K562 (cell line): ENCODE measurements around the gene CHMP5. TPM values are rescaled to one million over a fixed set of nuclear protein-coding genes. Genes with fewer than 3 reads are reported as not detected.

Experiments used
- ASH1L ChIP-seq: fragments of 450-650 bp; IDR thresholded peaks from 2 replicates; pipeline ENCODE4 v1.6.1; 2018; ENCODE audit warnings: borderline replicate concordance, mild to moderate bottlenecking, low read depth; ENCODE audit not compliant: partially characterized antibody
- CBX3 ChIP-seq, 2 experiments: IDR thresholded peaks; 1 replicate in 1 of 2; 2 replicates in 1 of 2; pipeline ENCODE4 v1.6.1; 2012; ENCODE audit warnings: inconsistent platforms in 2 of 2, low read length in 2 of 2, borderline replicate concordance in 1 of 2, control low read depth in 1 of 2
- DACH1 ChIP-seq: fragments of 450-650 bp; IDR thresholded peaks from 2 replicates; pipeline ENCODE4 v1.6.1; 2018; ENCODE audit not compliant: partially characterized antibody
- DEAF1 ChIP-seq: fragments of 450-650 bp; formaldehyde crosslinking; IDR thresholded peaks from 2 replicates; pipeline ENCODE4 v1.4.0; 2020; ENCODE audit warnings: mild to moderate bottlenecking, moderate library complexity
- E2F3 ChIP-seq: fragments of 250-450 bp; sonication (Bioruptor Pico); IDR thresholded peaks from 2 replicates; pipeline ENCODE4 v1.4.0; 2020; ENCODE audit warnings: mild to moderate bottlenecking
- HLTF ChIP-seq: fragments of 450-650 bp; IDR thresholded peaks from 2 replicates; pipeline ENCODE4 v1.6.1; 2016
- MAFG ChIP-seq: fragments of 450-650 bp; conservative IDR thresholded peaks from 2 replicates; pipeline ENCODE4 v1.6.1; 2016; ENCODE audit warnings: missing genetic modification characterization, missing compliant biosample characterization
- MCM3 ChIP-seq: fragments of 450-650 bp; IDR thresholded peaks from 2 replicates; pipeline ENCODE4 v1.6.1; 2016
- NCOA2 ChIP-seq, 2 experiments: fragments of 450-650 bp; IDR thresholded peaks; 2 replicates each; pipeline ENCODE4 v1.6.1; 2018; ENCODE audit warnings: mild to moderate bottlenecking in 2 of 2, moderate library complexity in 1 of 2; ENCODE audit not compliant: partially characterized antibody in 2 of 2
- RAD51 ChIP-seq: fragments of 450-650 bp; IDR thresholded peaks from 2 replicates; pipeline ENCODE4 v1.7.1; 2016; ENCODE audit warnings: low read depth, mild to moderate bottlenecking, borderline replicate concordance
- RBFOX2 ChIP-seq: fragments of 200-400 bp; formaldehyde crosslinking; IDR thresholded peaks from 2 replicates; pipeline ENCODE4 v1.6.1; 2017; ENCODE audit warnings: low read depth, mild to moderate bottlenecking, low read length, moderate library complexity
- RFX1 ChIP-seq: fragments of 450-650 bp; IDR thresholded peaks from 2 replicates; pipeline ENCODE4 v1.6.1; 2016; ENCODE audit warnings: mild to moderate bottlenecking, moderate library complexity
- THRAP3 ChIP-seq: fragments of 450-650 bp; IDR thresholded peaks from 2 replicates; pipeline ENCODE4 v1.6.1; 2016; ENCODE audit warnings: mild to moderate bottlenecking, inconsistent platforms, borderline replicate concordance
- TSC22D4 ChIP-seq: fragments of 450-650 bp; IDR thresholded peaks from 2 replicates; pipeline ENCODE4 v1.6.1; 2016; ENCODE audit warnings: missing genetic modification characterization, missing biosample characterization, control low read depth
- ZFX ChIP-seq: sonication (generic); formaldehyde crosslinking; IDR thresholded peaks from 2 replicates; pipeline ENCODE4 v1.8.0; 2022; ENCODE audit warnings: mild to moderate bottlenecking, missing genetic modification reagents, moderate library complexity
- polyA plus RNA-seq, 8 experiments: library from polyadenylated mRNA; depleted of rRNA in 4 of 8; stranded (reverse) in 5 of 8; unstranded in 3 of 8; fragments of >200 nt; fragmentation: Nextera tagmentation in 2 of 8; fragmentation: Illumina TruSeq in 1 of 8; extraction: Ambion mirVana in 2 of 8; extraction: Trizol in 1 of 8; gene quantifications; 2 replicates each; pipeline versions ENCODE4 v1.2.1 to v1.2.3, GENCODE V29; 2011 to 2014; ENCODE audit warnings: inconsistent platforms in 1 of 8, missing spikeins in 1 of 8
- total RNA-seq, 7 experiments: library from RNA; depleted of rRNA in 6 of 7; stranded (reverse); fragments of >200 nt in 6 of 7; fragmentation: Illumina TruSeq in 2 of 7; extraction: Trizol in 2 of 7; gene quantifications; 2 replicates each; pipeline versions ENCODE4 v1.2.1 to v1.2.3, GENCODE V29; 2011 to 2021; ENCODE audit warnings: low replicate concordance in 1 of 7
- TF ChIP-seq, protein P1 (sequence below), 2 experiments: fragments of 450-650 bp; formaldehyde crosslinking in 1 of 2; IDR thresholded peaks; 2 replicates each; pipeline versions ENCODE4 v1.4.0 to v1.6.1; 2014 to 2020; ENCODE audit warnings: mild to moderate bottlenecking in 2 of 2, borderline replicate concordance in 1 of 2, low read depth in 1 of 2
- TF ChIP-seq, protein P2 (sequence below): sonication (generic); formaldehyde crosslinking; IDR thresholded peaks from 2 replicates; pipeline ENCODE4 v1.8.0; 2022; ENCODE audit warnings: mild to moderate bottlenecking, missing genetic modification reagents
- TF ChIP-seq, protein P3 (sequence below): fragments of 250-450 bp; sonication (Bioruptor Pico); IDR thresholded peaks from 2 replicates; pipeline ENCODE4 v1.8.0; 2022; ENCODE audit warnings: inconsistent platforms

The CHMP5 gene
- total and polyA plus RNA-seq, 9 of the 15 experiments (the other 6 are each of a cell fraction or from before 2014, with no cell fraction given) = 36.0 to 105 (median 54.9) TPM

GRCh38 chr9:33287087-33287490 lies 22.2 kb downstream of the CHMP5 start (continued):
- TF ChIP-seq, protein P1, sequence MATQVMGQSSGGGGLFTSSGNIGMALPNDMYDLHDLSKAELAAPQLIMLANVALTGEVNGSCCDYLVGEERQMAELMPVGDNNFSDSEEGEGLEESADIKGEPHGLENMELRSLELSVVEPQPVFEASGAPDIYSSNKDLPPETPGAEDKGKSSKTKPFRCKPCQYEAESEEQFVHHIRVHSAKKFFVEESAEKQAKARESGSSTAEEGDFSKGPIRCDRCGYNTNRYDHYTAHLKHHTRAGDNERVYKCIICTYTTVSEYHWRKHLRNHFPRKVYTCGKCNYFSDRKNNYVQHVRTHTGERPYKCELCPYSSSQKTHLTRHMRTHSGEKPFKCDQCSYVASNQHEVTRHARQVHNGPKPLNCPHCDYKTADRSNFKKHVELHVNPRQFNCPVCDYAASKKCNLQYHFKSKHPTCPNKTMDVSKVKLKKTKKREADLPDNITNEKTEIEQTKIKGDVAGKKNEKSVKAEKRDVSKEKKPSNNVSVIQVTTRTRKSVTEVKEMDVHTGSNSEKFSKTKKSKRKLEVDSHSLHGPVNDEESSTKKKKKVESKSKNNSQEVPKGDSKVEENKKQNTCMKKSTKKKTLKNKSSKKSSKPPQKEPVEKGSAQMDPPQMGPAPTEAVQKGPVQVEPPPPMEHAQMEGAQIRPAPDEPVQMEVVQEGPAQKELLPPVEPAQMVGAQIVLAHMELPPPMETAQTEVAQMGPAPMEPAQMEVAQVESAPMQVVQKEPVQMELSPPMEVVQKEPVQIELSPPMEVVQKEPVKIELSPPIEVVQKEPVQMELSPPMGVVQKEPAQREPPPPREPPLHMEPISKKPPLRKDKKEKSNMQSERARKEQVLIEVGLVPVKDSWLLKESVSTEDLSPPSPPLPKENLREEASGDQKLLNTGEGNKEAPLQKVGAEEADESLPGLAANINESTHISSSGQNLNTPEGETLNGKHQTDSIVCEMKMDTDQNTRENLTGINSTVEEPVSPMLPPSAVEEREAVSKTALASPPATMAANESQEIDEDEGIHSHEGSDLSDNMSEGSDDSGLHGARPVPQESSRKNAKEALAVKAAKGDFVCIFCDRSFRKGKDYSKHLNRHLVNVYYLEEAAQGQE (IDR thresholded peaks at IDR 0.05; ENCODE audit: borderline replicate concordance) = peak; percentile 20; the same call in 1 of the 2 replicates
- TF ChIP-seq, protein P1 (CRISPR knock-in tag; IDR thresholded peaks at IDR 0.05; ENCODE audit: low read depth) = no peak
- TF ChIP-seq DACH1 (no peak), THRAP3 (no peak), NCOA2 (IDR thresholded peaks at IDR 0.05; ENCODE audit: partially characterized antibody in 2 of 2) (no peak), MAFG (tag) (0 out of 2 replicates have a peak, but pooled peaks have one; percentile 22), MCM3 (no peak), RFX1 (peak; percentile 9; the same call in 1 of the 2 replicates), RBFOX2 (no peak), HLTF (no peak), ZFX (CRISPR knock-in tag) (no peak), RAD51 (no peak), ASH1L (no peak), TSC22D4 (tag) (no peak), CBX3 (IDR thresholded peaks at IDR 0.05; ENCODE audit: borderline replicate concordance in 1 of 2, low read length in 2 of 2) (no peak), E2F3 (no peak), DEAF1 (peak; percentile 37; the same call in 1 of the 2 replicates)
- TF ChIP-seq, protein P2, sequence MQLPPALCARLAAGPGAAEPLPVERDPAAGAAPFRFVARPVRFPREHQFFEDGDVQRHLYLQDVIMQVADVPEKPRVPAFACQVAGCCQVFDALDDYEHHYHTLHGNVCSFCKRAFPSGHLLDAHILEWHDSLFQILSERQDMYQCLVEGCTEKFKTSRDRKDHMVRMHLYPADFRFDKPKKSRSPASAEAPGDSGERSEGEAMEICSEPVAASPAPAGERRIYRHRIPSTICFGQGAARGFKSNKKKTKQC (CRISPR knock-in tag) = no peak
- TF ChIP-seq, protein P3, sequence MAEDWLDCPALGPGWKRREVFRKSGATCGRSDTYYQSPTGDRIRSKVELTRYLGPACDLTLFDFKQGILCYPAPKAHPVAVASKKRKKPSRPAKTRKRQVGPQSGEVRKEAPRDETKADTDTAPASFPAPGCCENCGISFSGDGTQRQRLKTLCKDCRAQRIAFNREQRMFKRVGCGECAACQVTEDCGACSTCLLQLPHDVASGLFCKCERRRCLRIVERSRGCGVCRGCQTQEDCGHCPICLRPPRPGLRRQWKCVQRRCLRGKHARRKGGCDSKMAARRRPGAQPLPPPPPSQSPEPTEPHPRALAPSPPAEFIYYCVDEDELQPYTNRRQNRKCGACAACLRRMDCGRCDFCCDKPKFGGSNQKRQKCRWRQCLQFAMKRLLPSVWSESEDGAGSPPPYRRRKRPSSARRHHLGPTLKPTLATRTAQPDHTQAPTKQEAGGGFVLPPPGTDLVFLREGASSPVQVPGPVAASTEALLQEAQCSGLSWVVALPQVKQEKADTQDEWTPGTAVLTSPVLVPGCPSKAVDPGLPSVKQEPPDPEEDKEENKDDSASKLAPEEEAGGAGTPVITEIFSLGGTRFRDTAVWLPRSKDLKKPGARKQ (CRISPR knock-in tag) = no peak
